CD4-positive, alpha-beta T cell treated with Interleukin-17A for 1 hour (primary cell): ENCODE measurements around the gene DMBT1.

Source experiments
- DNase-seq: peaks from one replicate; pipeline ENCODE4 v3.0.0-alpha.2; 2020

DMBT1 gene

DNA sequence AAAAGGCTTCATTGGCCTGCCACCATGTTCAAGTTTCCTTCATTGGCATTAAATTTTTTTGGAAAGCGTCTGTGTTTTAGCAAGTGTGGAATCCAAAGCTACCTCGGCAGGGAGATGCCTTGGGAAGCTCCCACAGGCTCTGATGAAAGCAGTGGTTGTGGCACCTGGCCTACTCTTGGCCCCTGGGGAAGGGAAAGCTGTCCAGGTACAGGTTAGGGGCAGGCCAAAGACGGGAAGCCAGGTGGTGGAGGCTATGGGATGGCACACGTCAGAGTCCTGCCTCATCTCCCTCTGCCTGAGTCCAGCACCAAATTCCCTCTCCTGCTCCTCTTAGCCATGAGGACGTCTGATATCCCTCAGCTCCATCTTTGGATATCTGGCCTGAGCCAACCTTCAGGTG is 89.3 kb downstream of the DMBT1 start:
- DNase-seq, result no peak

- no peak for DNase-seq
Measured at GRCh38 chr10:122650331-122650730, 89.8 kb downstream of the DMBT1 start.

- DNase-seq, result no peak
Measured at GRCh38 chr10:122655524-122656307, 95.2 kb downstream of the DMBT1 start.

GRCh38 chr10:122656308-122656705 is 95.8 kb downstream of the DMBT1 start:
- no peak for DNase-seq

- DNase-seq, result no peak
Measured at GRCh38 chr10:122656741-122657140, 96.2 kb downstream of the DMBT1 start.

DNA sequence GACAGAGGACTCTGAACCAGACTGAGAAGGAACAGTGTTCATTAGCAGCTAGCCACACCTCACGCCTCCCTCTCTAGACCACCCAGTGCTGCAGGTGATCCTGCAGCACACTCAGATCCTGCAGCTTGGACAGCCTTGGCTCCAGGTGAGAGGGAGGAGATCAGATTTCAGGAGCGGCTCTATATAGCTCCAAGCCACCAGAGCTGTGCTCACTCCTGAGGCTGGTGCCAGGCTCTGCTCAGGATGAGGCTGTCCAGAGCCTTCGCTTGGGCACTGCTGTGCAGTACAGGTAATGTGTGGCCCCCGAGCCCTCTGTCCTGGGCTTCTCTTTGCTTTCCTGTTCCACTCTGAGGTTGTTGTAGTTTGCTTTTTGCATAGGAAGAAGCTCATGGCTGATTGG is 96.7 kb downstream of the DMBT1 start:
- DNase-seq, result no peak

- DNase-seq, result no peak
Measured at GRCh38 chr10:122657729-122658128, 97.2 kb downstream of the DMBT1 start.

- no peak for DNase-seq
Measured at GRCh38 chr10:122658356-122659049, 97.9 kb downstream of the DMBT1 start.

GRCh38 chr10:122659126-122659525 is 98.6 kb downstream of the DMBT1 start:
- no peak for DNase-seq

- no peak for DNase-seq
Measured at GRCh38 chr10:122659651-122660050, 99.1 kb downstream of the DMBT1 start.

GRCh38 chr10:122660696-122661095 is 100.1 kb downstream of the DMBT1 start:
- no peak for DNase-seq

DNA sequence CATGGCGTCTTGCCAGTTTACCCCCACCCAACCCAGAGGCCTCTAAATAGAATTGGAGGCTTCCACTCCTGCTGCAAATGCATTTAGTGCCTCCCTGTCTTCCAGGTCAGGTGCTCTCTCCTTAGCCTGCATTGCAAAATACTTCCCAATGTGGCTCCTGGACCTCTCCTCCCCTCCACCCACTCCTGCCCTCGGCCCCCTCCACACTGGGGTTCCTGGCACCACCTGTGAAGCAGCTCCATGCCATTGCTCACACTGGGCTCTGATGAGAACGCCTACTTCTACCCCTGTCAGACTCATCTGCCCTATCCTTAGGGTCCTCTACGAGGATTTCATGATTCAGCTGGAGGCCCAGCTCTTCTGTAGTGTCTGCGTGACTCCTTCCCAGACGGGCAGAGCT is 101.7 kb downstream of the DMBT1 start:
- no peak for DNase-seq

DNA sequence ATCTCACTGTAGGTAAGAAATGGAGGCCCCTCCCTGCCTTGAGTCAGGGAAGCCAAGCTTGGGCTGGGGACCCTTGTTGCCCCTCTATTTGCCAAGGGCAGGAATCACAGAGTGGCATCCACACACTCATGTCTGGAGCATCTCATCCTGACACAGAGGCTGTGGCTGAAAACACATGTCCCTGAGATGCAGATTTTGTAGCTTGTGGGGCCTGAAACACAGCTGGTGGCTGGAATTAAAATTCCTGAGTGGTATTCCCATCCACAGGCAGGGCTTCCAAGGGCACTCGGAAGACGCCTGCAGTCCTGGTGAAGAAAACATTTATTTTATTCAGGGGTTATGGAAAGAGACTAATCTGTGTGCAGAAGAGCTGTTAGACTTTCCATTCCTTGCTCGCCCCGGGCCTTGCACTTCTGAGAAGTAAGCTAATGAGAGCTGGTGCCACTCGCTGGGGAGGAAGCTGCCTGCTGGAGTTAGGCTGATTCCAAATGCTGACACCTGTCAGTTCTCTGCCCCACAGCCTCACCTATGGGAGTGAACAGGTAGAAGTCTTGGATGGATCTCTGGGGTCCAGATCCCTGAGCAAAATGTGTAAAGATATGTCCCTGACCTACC is 103.1 kb downstream of the DMBT1 start:
- DNase-seq, result no peak

- no peak for DNase-seq
Measured at GRCh38 chr10:122664501-122664900, 103.9 kb downstream of the DMBT1 start.

GRCh38 chr10:122665329-122665860 is 104.8 kb downstream of the DMBT1 start:
- DNase-seq, result no peak

DNA sequence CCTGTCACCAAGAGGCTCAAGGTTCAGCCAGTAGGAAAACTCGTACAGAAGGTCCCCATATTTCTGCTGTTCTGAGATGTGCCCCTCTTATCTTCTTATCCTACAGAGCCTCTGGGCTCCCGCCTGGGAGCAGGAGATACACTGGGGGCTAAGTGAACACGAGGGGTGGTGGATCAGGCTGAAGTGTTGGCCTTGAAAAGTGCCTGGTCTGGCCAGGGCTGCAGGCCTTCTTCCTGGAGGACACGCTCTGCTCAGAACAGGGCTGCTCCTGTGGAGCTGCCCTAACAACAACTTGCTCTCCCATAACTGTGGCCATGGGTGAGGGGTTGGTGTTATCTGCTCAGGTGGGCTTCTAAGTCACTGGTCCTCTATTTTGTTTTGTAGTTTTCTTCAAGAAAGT is 105.4 kb downstream of the DMBT1 start:
- DNase-seq, result no peak

- DNase-seq, result no peak
Measured at GRCh38 chr10:122669045-122669444, 108.5 kb downstream of the DMBT1 start.

DNA sequence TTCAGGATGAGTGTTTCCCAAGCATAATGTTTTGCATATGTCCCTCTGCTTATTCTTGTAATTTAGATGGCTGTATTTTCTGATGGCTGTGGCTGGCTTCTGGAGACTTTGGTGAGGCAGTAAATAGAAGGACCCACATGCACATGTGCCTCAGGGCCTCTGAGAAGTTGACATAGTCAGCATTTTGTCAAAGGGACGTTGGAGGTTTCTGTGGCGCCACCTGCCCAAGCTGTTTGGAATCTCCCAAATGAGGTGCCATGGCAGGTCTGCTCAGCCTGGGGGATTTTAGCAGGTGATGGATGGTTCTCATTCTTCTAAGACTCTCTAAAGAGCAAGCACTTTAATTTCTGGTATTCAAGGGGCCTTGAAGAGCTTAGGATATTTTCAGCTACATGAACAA is 109.3 kb downstream of the DMBT1 start:
- DNase-seq, result no peak

DNA sequence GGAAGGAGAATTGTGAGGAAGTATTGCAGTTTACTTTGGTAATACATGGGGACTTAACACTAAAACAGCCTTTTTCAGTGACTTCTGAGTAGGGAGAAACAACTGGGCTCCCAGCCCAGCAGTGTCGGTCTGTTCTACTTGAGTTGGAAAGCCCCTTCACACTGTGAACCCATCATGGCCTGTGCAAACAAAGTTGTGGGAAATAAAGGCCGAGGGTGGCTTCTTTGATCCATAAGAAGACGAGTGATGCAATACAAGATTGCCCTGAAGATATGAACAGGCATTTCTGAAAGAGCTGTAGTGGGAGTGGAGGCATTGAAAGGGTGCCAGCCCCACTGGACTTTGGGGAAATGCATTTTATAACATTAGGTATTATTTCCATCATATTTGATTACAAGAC is 110.8 kb downstream of the DMBT1 start:
- no peak for DNase-seq

DNA sequence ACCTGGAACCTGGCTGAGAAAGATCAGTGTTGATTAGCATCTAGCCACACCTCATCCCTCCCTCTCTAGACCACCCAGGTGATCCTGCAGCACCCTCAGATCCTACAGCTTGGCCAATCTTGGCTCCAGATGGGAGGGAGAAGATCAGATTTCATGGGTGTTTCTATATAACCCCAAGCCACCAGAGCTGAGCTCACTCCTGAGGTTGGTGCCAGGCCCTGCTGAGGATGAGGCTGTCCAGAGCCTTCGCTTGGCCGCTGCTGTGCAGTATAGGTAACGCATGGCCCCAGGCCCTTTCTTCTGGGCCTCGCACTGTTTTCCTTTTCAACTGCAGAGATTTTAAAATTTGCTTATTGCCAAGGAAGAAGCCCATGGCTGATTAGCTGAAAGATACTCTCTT is 112.1 kb downstream of the DMBT1 start:
- DNase-seq, result no peak

DNA sequence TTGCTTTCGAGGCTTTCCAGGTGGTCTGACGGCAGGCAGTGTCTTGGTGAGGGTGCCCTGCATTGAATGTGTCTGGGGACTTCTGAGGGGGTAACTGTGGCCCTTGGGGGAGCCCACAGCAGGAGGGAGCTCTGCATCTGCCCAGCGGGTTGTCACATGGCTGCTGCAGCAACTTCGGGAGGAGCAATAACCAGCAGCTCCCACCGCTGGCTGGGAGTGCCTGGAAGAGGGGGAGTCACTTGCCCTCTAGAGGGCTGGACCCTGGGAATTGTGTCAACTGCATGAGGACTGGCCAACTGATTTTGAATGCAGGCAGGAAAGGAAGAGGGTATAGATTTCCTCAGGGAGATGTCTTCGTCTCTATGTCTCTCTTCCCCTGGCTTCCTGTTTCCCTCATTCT is 112.7 kb downstream of the DMBT1 start:
- DNase-seq, result no peak

DNA sequence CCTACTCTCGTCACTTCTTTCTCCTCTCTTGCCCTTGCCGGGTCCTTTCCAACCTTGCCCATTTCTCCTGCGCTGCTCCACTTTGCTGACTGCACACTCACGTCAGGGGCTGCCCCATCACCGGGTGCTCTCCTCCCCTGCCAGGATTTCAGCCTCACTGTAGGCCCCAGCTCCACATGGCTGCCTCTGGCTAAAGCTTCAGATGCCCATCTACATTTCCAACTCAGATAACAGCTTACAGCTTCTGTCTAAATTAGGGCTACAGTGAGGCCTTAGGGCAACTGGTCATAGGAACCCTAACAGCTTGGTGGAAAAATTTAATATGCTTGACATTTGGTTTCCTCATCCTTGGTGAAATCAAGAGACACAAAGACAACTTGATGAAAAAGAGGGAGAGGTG is 113.2 kb downstream of the DMBT1 start:
- no peak for DNase-seq

DNA sequence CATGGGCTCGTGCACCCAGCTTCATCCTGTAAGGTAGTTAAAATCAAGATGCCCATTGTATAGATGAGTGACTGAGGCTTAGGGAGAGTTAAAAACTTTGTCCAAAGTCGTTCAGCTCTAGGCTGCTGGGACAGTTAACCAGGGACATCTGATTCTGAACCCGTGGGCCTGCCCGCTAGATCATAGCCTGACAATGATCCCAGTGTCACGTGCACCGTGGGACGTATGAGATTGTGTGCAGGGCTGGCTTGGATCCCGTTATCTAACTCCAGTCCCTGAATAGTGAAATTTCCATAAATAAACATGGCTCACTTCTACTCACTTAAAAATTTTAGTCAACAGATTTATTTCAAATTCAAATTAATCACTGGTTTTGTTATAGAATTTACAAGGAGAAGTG is 114.2 kb downstream of the DMBT1 start:
- no peak for DNase-seq

- no peak for DNase-seq
Measured at GRCh38 chr10:122675278-122675677, 114.7 kb downstream of the DMBT1 start.
